SU-DHL-6 (cell line): ENCODE measurements around the gene SLC9A1.

Source experiments
- H2AFZ ChIP-seq: fragments of 200-600 bp; sonication (generic); 2 replicates; pipeline ENCODE4 v1.6.1; 2014; ENCODE audit warnings: low read depth, mild to moderate bottlenecking, moderate library complexity, mixed read lengths, antibody characterized with exemption, low read length; ENCODE audit not compliant: severe bottlenecking
- H3F3A ChIP-seq: fragments of 200-600 bp; shearing (Covaris generic); 2 replicates; pipeline ENCODE4 v1.6.0; 2016; ENCODE audit warnings: antibody characterized with exemption, mild to moderate bottlenecking; ENCODE audit not compliant: insufficient read depth
- H3K27ac ChIP-seq: fragments of 200-600 bp; sonication (generic); 2 replicates; pipeline ENCODE4 v1.5.1; 2016; ENCODE audit warnings: low read depth, mild to moderate bottlenecking, low read length, moderate library complexity, mixed read lengths
- H3K27me3 ChIP-seq: fragments of 200-600 bp; sonication (generic), shearing (Covaris generic); 2 replicates; pipeline ENCODE4 v1.6.0; 2014; ENCODE audit warnings: mild to moderate bottlenecking, low read length
- H3K36me3 ChIP-seq: fragments of 200-600 bp; sonication (generic); 2 replicates; pipeline ENCODE4 v1.6.1; 2014; ENCODE audit warnings: mild to moderate bottlenecking, low read length, mixed read lengths
- H3K4me2 ChIP-seq: fragments of 300-600, 200-600 bp; shearing (Covaris generic), sonication (generic); 2 replicates; pipeline ENCODE4 v1.6.0; 2014; ENCODE audit warnings: low read length, low read depth, mild to moderate bottlenecking; ENCODE audit not compliant: poor library complexity, severe bottlenecking
- H3K4me3 ChIP-seq: fragments of 200-600 bp; sonication (generic); 2 replicates; pipeline ENCODE4 v1.5.1; 2014; ENCODE audit warnings: antibody characterized with exemption, low read length, mild to moderate bottlenecking, mixed read lengths; ENCODE audit not compliant: insufficient read depth, poor library complexity, severe bottlenecking
- H3K79me2 ChIP-seq: fragments of 200-600 bp; sonication (generic); 2 replicates; pipeline ENCODE4 v1.6.1; 2014; ENCODE audit warnings: mild to moderate bottlenecking, low read length, moderate library complexity; ENCODE audit not compliant: insufficient read depth
- H3K9ac ChIP-seq: fragments of 200-600 bp; sonication (generic); 2 replicates; pipeline ENCODE4 v1.7.0; 2014; ENCODE audit warnings: mild to moderate bottlenecking, low read length
- H3K9me2 ChIP-seq: fragments of 200-600 bp; sonication (generic); replicated peaks from 2 replicates; pipeline ENCODE4 v1.6.1; 2014; ENCODE audit warnings: low read length; ENCODE audit not compliant: insufficient read depth
- H3K9me3 ChIP-seq: fragments of 200-600 bp; sonication (generic); 2 replicates; pipeline ENCODE4 v1.6.1; 2014; ENCODE audit warnings: low read length, mixed read lengths; ENCODE audit not compliant: insufficient read depth
- H4K20me1 ChIP-seq: fragments of 200-600 bp; sonication (generic); 2 replicates; pipeline ENCODE4 v1.6.1; 2014; ENCODE audit warnings: low read depth, mild to moderate bottlenecking, antibody characterized with exemption, low read length, moderate library complexity, mixed read lengths
- CTCF ChIP-seq: fragments of 200-600 bp; sonication (generic); IDR thresholded peaks from one replicate; pipeline ENCODE4 v1.5.1; 2017; ENCODE audit warnings: antibody characterized with exemption, mild to moderate bottlenecking, low read length, moderate library complexity; ENCODE audit not compliant: insufficient read depth, poor library complexity, severe bottlenecking
- EZH2phosphoT487 ChIP-seq: fragments of 200-600 bp; sonication (generic), shearing (Covaris generic); conservative IDR thresholded peaks from 2 replicates; pipeline ENCODE4 v1.6.1; 2018; ENCODE audit warnings: mild to moderate bottlenecking, antibody characterized with exemption, low read length, moderate library complexity, mixed read lengths

SLC9A1 gene

GRCh38 chr1:27086628-27087027 is 68.3 kb downstream of the SLC9A1 start:
- H3K4me2 ChIP-seq, result no peak overlapping the region
- H3K4me3 ChIP-seq, result no peak overlapping the region
- H3K79me2 ChIP-seq, result no peaks in the 10 kb centered on the region
- H3F3A ChIP-seq, result no peaks in the 10 kb centered on the region
- no peak overlapping the region for H3K9ac ChIP-seq
- H3K27ac ChIP-seq, result no peak overlapping the region
- H3K9me3 ChIP-seq, result no peaks in the 10 kb centered on the region
- no peaks in the 10 kb centered on the region for H4K20me1 ChIP-seq
- H3K9me2 ChIP-seq, result no peaks in the 10 kb centered on the region
- no peak overlapping the region for H2AFZ ChIP-seq
- H3K27me3 ChIP-seq, result no peaks in the 10 kb centered on the region
- TF ChIP-seq CTCF (no peak), EZH2phosphoT487 (no peak)
- no peaks in the 10 kb centered on the region for H3K36me3 ChIP-seq

- no peak for TF ChIP-seq CTCF
- no peak for TF ChIP-seq EZH2phosphoT487
- H4K20me1 ChIP-seq, result no peaks in the 10 kb centered on the region
- H3F3A ChIP-seq, result no peaks in the 10 kb centered on the region
- no peak overlapping the region for H2AFZ ChIP-seq
- H3K4me2 ChIP-seq, result no peak overlapping the region
- H3K27me3 ChIP-seq, result no peaks in the 10 kb centered on the region
- no peaks in the 10 kb centered on the region for H3K9me3 ChIP-seq
- H3K4me3 ChIP-seq, result no peak overlapping the region
- H3K27ac ChIP-seq, result no peak overlapping the region
- no peaks in the 10 kb centered on the region for H3K9me2 ChIP-seq
- H3K79me2 ChIP-seq, result no peaks in the 10 kb centered on the region
- H3K36me3 ChIP-seq, result no peaks in the 10 kb centered on the region
- H3K9ac ChIP-seq, result no peak overlapping the region
Observed at GRCh38 chr1:27086026-27086425, 68.9 kb downstream of the SLC9A1 start.

GRCh38 chr1:27084107-27084506 is 70.8 kb downstream of the SLC9A1 start:
- Histone ChIP-seq H3K27ac (no peak overlapping the region), H2AFZ (no peak overlapping the region), H3F3A (no peaks in the 10 kb centered on the region), H3K4me3 (no peak overlapping the region), H3K79me2 (no peaks in the 10 kb centered on the region), H3K27me3 (no peaks in the 10 kb centered on the region), H3K36me3 (no peaks in the 10 kb centered on the region), H4K20me1 (no peaks in the 10 kb centered on the region), H3K9ac (no peak overlapping the region), H3K9me3 (no peaks in the 10 kb centered on the region), H3K4me2 (no peak overlapping the region), H3K9me2 (no peaks in the 10 kb centered on the region)
- no peak for TF ChIP-seq EZH2phosphoT487
- no peak for TF ChIP-seq CTCF

GRCh38 chr1:27077968-27078367 is 77.0 kb downstream of the SLC9A1 start:
- H2AFZ ChIP-seq, result no peak overlapping the region
- H3K36me3 ChIP-seq, result no peaks in the 10 kb centered on the region
- H3K79me2 ChIP-seq, result no peaks in the 10 kb centered on the region
- H3K4me3 ChIP-seq, result no peak overlapping the region
- H3K9ac ChIP-seq, result no peak overlapping the region
- no peak overlapping the region for H3K4me2 ChIP-seq
- no peaks in the 10 kb centered on the region for H3K9me3 ChIP-seq
- no peak overlapping the region for H3K27ac ChIP-seq
- no peaks in the 10 kb centered on the region for H3K27me3 ChIP-seq
- H3F3A ChIP-seq, result no peaks in the 10 kb centered on the region
- TF ChIP-seq EZH2phosphoT487 (no peak), CTCF (no peak)
- H3K9me2 ChIP-seq, result no peaks in the 10 kb centered on the region
- H4K20me1 ChIP-seq, result no peaks in the 10 kb centered on the region
